Myocyte (in vitro differentiated cells): ENCODE data around the gene XPNPEP2. TPM values are rescaled to one million over a fixed set of nuclear protein-coding genes. Genes with fewer than 3 reads are reported as not detected.

Source experiments
- DNase-seq: peaks from one replicate; pipeline ENCODE4 v3.0.0-alpha.2; 2012; ENCODE audit warnings: low read depth
- total RNA-seq: library from RNA; depleted of rRNA; stranded (reverse); fragments of >200 nt; gene quantifications from 2 replicates; pipeline ENCODE4 v1.2.3, GENCODE V29; 2014

XPNPEP2 gene
- total RNA-seq, 1 donor from 2014 or later = not detected

DNA sequence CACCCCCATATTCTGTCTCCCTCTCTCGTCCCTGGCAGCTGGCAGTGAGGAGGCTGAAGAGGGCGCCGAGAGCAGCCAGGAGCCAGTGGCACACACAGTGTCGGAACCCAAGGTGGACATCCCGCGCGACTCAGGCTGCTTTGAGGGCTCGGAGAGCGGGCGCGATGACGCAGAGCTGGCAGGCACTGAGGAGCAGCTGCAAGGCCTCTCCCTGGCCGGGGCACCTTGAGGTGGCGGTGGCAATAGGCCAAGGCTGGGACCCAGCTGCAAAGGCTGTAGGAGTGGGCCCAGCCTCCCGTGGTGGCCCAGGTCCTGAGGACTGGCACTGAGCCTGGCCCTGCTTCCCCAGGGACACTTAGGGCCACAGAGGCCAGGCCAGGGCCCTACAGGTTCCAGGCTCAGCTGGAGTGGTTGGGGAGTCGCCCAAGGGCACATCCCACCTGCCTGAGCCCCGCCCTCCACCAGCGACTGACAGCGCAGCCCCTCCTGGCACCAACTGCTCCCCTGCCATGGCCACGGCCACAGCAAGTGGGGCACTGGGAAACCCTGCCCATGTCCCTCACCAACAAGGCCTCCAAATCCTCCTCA is 54.9 kb downstream of the XPNPEP2 start:
- DNase-seq = peak; percentile 50

GRCh38 chrX:129795584-129795983 is 56.8 kb downstream of the XPNPEP2 start:
- no peak for DNase-seq

GRCh38 chrX:129797251-129797906 is 58.6 kb downstream of the XPNPEP2 start:
- no peak for DNase-seq

DNA sequence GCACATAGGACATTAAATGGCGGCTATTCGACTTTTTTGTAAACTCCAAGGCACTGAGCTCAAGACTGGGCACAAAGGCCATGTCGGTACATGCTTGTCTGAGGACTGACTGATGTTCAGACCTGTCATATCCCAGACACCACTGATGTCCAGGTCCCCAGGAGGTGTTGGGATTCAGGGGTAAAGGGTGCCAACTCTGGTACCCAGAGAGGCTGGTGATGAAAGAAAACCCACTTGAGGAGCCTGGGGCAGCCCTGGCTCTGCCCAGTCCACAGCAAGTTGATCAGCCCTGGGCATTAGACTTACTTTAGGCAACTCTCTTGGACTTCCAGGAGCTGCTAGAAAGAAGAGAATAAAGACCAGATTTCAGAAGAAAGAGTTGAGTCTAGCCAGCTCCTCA is 59.7 kb downstream of the XPNPEP2 start:
- DNase-seq = no peak

DNA sequence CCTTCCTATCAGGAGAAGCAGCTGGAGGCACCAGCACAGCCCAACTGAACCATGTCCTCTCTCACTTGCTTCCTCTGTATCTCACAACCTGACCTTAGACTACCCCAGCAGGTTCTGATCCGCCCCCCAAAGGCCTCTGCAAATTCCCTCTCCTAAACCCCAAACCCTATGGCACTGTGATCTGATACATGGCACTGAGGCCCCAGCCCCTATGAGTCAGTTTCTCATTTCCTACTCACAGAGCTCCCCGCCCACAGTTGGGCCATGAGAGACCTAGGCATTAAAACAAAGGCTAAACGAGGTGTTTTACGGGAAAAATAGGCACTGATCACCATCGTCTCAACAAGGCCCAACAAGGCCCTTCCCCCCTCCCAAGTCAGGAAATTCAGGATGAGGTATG is 60.1 kb downstream of the XPNPEP2 start:
- DNase-seq = no peak

GRCh38 chrX:129800186-129800585 is 61.4 kb downstream of the XPNPEP2 start:
- DNase-seq = no peak

- no peak for DNase-seq
Measured at GRCh38 chrX:129802863-129803262, 64.1 kb downstream of the XPNPEP2 start.

DNA sequence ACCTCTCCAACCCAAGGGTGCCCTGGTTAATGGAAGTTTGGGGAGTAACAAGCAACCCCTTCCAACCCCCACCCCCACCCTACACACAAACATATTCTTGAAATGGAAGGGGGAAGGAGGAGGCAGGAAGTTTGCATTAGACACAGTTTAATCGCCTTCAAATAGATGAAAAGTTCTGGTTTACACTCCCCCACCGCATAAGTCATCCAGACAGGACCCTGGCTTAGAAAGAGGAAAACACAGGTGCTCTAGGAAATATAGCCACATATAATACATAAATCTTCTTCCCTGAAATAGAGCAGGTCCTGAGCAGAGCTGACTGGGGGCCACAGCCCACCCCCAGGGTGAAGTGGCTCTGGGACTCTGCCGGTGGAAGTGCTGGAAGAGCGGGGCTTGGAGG is 66.0 kb downstream of the XPNPEP2 start:
- no peak for DNase-seq

- DNase-seq = no peak
Measured at GRCh38 chrX:129808158-129808828, 69.5 kb downstream of the XPNPEP2 start.

- no peak for DNase-seq
Measured at GRCh38 chrX:129808829-129809796, 70.3 kb downstream of the XPNPEP2 start.

- DNase-seq = no peak
Measured at GRCh38 chrX:129813662-129814368, 75.0 kb downstream of the XPNPEP2 start.

GRCh38 chrX:129818123-129818522 is 79.3 kb downstream of the XPNPEP2 start:
- DNase-seq = peak; percentile 44

Other genes starting within 250 kb of the XPNPEP2 start
- gene SMARCA1, start 215.5 kb upstream of the XPNPEP2 start, total RNA-seq = 55.8 and 58.7 TPM in 2 replicates
- gene OCRL, start 198.7 kb upstream of the XPNPEP2 start, total RNA-seq = 6.6 and 7.1 TPM in 2 replicates
- gene APLN, start 84.0 kb upstream of the XPNPEP2 start, total RNA-seq = 0.43 and 0.94 TPM in 2 replicates
- gene SASH3, start 41.0 kb downstream of the XPNPEP2 start, total RNA-seq = not detected in 2 replicates
- gene ZDHHC9, start 104.9 kb downstream of the XPNPEP2 start, total RNA-seq = 27.0 and 41.1 TPM in 2 replicates
- 18.7 and 23.3 TPM in 2 replicates for gene UTP14A, start 167.2 kb downstream of the XPNPEP2 start, total RNA-seq
- gene BCORL1, start 243.7 kb downstream of the XPNPEP2 start, total RNA-seq = 0.94 and 1.5 TPM in 2 replicates